GM21381 (cell line): ENCODE results near the gene ST3GAL3.

Experiments used
- ATAC-seq: cut with Tn5 transposase; IDR thresholded peaks from one replicate; pipeline ENCODE4 v1.9.1; 2021; ENCODE audit warnings: mild to moderate bottlenecking, moderate library complexity; ENCODE audit not compliant: unreplicated experiment

ST3GAL3 gene

DNA sequence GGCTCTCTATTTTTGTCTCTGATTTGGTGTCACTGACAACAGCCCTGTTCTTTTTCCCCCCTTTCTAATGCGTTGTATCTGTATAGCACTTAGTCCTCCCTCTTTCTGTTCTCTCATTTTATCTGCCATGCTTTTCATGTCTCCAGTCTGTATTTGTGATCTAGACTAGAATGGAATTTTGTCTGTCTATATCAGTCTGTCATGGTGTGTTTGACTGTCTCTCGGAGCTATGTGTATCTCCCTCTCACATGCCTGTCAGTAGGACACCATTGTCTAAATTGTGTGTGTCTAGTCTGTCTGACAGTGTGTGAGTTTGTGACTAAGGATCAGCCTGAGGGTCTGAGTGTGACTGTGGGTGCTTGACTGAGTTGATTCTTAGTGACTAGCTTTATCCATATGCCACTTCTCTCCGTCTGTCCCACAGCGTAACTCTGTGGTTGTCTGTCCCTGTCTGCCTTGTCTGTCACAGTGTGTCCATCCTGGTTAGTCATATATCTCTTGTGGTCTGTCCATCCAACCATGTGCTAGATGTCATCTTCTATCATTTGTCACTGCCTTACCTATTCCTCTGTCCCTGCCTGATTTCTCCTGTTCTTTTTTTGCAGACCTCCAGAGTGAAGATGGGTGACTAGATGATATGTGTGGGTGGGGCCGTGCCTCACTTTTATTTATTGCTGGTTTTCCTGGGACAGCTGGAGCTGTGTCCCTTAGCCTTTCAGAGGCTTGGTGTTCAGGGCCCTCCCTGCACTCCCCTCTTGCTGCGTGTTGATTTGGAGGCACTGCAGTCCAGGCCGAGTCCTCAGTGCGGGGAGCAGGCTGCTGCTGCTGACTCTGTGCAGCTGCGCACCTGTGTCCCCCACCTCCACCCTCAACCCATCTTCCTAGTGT is 270.3 kb downstream of the ST3GAL3 start:
- ATAC-seq: no peak

DNA sequence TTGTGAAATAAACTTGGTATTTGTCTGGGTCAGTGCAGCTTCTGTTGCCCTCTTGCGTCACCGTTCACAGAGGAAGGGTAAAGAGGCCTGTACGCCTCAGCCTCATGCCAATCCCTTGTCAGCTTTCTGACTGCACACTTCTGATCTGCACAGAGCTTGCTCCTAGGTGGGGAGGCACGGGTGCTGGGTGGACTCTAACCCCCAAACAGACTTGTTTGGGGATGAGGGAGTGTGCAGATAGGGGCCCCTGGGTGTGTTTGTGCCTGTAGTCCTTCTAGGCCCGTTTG is 270.9 kb downstream of the ST3GAL3 start:
- ATAC-seq: no peak

DNA sequence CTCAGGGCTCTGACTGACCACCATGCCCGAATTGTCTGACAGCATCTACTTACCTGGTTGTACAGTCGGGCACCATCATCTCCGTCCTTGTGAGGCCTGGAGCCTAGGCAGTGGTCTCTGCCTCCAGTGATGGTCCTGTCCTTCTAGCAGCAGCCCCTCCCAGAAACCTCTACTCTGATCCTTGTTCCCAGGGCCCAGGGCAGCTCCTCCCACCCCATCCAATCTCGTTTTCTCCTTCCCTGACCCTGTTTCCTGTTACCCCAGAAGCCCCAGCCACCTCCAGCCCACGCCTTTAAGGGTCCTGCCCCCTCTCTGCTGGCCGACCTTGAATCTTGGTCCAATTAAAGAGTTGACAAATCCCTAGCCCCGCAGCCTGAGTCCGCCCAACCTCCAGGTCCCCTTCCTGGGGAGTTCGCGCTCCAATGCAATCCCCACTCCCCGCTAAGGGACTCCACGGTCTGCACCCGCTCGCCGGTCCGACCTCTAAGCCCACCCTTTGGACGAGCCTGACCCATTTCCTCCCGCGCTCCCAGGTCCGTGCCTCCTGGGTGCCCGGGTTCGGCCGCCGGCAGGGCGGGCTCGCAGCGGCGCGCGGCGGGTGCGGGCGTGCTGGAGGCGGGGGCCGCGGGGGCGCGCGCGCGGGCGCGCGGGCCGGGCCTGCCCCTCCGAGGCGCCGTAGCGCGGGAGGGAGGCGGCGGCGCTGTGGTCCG is 271.4 kb downstream of the ST3GAL3 start, which contains the start of gene B4GALT2:
Gene B4GALT2 (plus strand): TSS at position 660 of the 710 bp plus-strand sequence. CDS start 1,951 bp downstream, outside the sequence.
- no peak for ATAC-seq

DNA sequence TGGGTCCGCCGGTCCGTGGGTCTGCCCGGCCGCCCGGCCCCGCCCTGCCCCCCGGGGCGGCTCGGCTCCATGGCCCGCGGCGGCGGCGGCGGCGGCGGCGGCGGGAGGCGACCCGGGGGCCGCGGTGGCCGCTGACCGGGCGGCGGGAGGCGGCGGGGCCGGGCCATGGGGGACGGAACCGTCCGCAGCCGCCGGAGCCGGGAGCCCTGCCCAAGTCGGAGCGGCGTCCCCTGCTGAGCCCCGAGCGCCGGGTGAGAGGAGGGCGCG is 271.9 kb downstream of the ST3GAL3 start:
- ATAC-seq: no peak

DNA sequence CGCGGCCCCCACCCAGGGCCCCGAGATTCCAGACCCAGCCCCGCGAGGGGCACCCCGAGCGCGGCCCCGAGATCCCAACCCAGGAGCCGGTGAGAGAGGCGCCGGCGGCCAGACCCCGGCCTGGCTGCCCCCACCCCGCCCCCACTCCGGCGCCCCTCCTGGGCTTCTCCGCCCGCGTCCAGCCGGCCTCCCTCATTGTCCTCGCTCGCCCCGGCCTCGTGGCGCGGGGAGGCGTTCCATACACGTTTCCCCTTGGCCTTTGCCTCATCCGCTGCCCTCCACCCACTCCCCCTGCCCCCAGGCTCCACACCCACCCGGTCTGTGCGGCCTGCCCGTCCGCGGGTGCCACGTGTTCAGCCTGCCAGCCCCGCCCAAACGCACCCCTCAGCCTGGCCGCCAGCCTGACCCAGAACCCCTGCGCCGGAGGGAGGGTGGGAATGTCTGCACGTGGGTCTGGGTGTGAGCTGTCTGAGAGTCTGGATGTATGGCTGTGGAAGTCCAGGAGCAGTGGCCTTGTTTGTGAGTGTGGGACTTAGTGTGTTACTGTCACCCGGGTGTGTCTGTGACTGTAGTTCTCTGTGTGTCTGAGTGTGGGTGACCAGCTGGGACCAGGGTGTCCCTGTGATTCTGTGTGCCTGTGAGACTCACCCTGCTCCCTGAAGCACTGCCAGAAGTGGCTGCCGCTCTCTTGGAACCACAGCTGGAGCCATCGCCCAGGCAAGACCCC is 272.4 kb downstream of the ST3GAL3 start:
- no peak for ATAC-seq

DNA sequence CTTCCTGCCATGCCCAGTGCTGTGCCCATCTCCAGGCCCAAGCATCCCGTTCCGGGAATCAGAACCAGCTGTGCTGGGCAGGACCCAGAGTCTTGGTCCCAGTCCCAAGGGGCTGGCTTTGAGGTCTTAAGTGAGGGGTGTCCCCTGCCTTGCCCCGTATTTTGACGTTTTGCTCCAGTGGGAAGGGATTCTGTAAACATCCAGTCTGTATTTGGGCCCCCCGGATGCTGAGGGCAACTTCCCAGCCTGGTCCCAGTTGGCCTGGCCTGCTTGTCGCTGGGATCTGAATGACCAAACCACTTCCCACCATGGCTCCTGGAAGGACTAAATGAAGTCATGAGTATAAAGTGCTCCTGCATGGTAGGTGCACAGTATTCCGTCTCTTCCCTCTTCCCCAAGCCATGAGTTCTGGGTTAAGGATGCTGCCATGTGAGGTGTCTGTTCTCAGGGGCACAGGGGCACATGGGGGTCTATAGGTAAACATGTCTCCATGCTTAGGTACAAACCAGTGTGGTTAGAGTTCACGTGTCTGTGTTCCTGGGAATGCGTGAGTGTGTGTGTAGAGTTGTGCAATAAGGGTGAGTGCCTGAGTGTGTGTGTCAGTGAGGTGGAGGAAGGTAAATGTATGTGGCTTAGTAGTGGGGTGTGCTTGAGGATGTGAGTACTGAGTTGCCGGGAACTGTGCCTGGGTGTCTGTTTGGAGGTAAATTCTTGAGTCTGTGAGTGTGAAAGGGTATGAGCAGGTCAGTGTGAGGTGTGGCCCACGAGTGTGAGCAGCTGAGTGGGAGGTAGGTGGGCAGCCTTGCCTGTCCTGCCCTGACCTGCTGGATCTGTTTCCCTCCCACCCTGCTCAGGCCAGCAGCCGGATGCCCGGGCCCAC is 273.2 kb downstream of the ST3GAL3 start:
- no peak for ATAC-seq
